ENCODE data around the gene RPS15. TPM values are rescaled to one million over a fixed set of nuclear protein-coding genes. Genes with fewer than 3 reads are reported as not detected.

Gene RPS15
- total and polyA plus RNA-seq, 2 of the 13 experiments (the other 11 are each of a cell fraction or from before 2014, with no cell fraction given) = 695 to 1,411 TPM

DNA sequence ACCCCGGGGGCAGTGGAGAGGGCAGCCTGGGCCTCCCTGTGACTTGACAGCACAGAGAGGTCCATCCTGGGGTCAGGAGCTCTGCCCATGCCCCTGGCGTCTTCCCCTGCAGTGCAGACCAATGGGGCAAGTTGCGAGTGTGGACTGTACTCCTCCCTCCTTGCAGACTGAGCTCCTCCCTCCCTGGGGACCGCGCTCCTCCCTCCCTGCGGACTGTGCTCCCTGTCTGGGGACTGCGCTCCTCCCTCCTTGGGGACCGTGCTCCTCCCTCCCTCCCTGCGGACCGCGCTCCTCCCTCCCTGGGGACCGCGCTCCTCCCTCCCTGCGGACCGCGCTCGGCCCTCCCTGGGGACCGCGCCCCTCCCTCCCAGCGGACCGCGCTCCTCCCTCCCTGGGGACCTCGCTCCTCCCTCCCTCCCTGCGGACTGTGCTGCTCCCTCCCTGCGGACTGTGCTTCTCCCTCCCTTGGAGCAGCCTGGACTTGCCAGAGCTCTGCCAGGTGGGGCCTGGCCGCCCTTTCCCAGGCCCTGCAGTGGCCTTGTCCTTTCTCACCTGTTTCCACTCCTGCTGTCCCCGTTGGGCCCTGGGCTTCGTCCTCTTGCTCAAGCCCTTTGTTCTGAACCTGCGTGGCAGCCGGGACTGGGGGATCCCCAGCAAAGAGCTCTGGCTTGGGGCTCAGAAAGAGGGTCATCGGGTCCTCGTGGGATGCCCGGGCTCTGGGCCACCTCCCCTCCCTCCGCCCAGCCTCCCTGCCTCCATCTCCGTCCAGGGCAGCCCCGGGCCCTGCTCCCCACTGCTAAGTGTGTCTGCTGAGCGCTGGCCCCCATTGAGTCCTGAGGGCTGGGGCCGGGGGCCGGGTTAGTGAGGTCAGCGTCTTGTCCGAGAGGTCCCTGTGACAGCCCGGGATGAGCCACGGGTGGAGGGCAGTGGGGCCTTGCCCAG lies 43.7 kb upstream of the RPS15 start (continued):
- 0 out of 2 replicates have a peak, but pooled peaks have one; percentile 20 for TF ChIP-seq SPEN (CRISPR knock-in tag; IDR thresholded peaks at IDR 0.05; ENCODE audit: low read depth)
- no peak for TF ChIP-seq TOPORS (CRISPR knock-in tag; IDR thresholded peaks at IDR 0.05)
- TF ChIP-seq SRY (CRISPR knock-in tag; IDR thresholded peaks at IDR 0.05) = no peak
- 0 out of 2 replicates have a peak, but pooled peaks have one; percentile 24 for TF ChIP-seq MYC (CRISPR knock-in tag; IDR thresholded peaks at IDR 0.05; ENCODE audit: borderline replicate concordance)
- TF ChIP-seq, protein P1, sequence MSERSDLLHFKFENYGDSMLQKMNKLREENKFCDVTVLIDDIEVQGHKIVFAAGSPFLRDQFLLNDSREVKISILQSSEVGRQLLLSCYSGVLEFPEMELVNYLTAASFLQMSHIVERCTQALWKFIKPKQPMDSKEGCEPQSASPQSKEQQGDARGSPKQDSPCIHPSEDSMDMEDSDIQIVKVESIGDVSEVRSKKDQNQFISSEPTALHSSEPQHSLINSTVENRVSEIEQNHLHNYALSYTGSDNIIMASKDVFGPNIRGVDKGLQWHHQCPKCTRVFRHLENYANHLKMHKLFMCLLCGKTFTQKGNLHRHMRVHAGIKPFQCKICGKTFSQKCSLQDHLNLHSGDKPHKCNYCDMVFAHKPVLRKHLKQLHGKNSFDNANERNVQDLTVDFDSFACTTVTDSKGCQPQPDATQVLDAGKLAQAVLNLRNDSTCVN (CRISPR knock-in tag; IDR thresholded peaks at IDR 0.05; ENCODE audit: borderline replicate concordance) = no peak
- TF ChIP-seq SNRNP70 (IDR thresholded peaks at IDR 0.05; ENCODE audit: low read depth, low read length) = no peak
- TF ChIP-seq, protein P2, sequence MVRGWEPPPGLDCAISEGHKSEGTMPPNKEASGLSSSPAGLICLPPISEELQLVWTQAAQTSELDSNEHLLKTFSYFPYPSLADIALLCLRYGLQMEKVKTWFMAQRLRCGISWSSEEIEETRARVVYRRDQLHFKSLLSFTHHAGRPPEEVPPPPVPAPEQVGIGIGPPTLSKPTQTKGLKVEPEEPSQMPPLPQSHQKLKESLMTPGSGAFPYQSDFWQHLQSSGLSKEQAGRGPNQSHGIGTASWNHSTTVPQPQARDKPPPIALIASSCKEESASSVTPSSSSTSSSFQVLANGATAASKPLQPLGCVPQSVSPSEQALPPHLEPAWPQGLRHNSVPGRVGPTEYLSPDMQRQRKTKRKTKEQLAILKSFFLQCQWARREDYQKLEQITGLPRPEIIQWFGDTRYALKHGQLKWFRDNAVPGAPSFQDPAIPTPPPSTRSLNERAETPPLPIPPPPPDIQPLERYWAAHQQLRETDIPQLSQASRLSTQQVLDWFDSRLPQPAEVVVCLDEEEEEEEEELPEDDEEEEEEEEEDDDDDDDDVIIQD (CRISPR knock-in tag; IDR thresholded peaks at IDR 0.05; ENCODE audit: low read depth) = no peak
- TF ChIP-seq ZNF816 (CRISPR knock-in tag; IDR thresholded peaks at IDR 0.05; ENCODE audit: borderline replicate concordance) = no peak
- no peak for TF ChIP-seq SRF (IDR thresholded peaks at IDR 0.05; ENCODE audit: low read depth, low read length)
- TF ChIP-seq, protein P3, sequence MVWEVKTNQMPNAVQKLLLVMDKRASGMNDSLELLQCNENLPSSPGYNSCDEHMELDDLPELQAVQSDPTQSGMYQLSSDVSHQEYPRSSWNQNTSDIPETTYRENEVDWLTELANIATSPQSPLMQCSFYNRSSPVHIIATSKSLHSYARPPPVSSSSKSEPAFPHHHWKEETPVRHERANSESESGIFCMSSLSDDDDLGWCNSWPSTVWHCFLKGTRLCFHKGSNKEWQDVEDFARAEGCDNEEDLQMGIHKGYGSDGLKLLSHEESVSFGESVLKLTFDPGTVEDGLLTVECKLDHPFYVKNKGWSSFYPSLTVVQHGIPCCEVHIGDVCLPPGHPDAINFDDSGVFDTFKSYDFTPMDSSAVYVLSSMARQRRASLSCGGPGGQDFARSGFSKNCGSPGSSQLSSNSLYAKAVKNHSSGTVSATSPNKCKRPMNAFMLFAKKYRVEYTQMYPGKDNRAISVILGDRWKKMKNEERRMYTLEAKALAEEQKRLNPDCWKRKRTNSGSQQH (CRISPR knock-in tag; IDR thresholded peaks at IDR 0.05; ENCODE audit: low read depth) = no peak
- TF ChIP-seq TCF7 (IDR thresholded peaks at IDR 0.05; ENCODE audit: low read depth) = no peak
- TF ChIP-seq ZNF484 (CRISPR knock-in tag; IDR thresholded peaks at IDR 0.05; ENCODE audit: borderline replicate concordance, low read depth) = no peak
- no peak for TF ChIP-seq REXO4 (CRISPR knock-in tag; IDR thresholded peaks at IDR 0.05; ENCODE audit: borderline replicate concordance)
- no peak for TF ChIP-seq TGIF2 (CRISPR knock-in tag; IDR thresholded peaks at IDR 0.05)
- TF ChIP-seq ATF1 (CRISPR knock-in tag; IDR thresholded peaks at IDR 0.05) = no peak
- no peak for TF ChIP-seq ZNF207 (IDR thresholded peaks at IDR 0.05; ENCODE audit: borderline replicate concordance)
- TF ChIP-seq, protein P4, sequence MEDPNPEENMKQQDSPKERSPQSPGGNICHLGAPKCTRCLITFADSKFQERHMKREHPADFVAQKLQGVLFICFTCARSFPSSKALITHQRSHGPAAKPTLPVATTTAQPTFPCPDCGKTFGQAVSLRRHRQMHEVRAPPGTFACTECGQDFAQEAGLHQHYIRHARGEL (CRISPR knock-in tag; IDR thresholded peaks at IDR 0.05) = no peak
- no peak for TF ChIP-seq HDAC1 (CRISPR knock-in tag; IDR thresholded peaks at IDR 0.05)
- TF ChIP-seq POLR2AphosphoS2 (IDR thresholded peaks at IDR 0.05; ENCODE audit: low read depth, low read length) = no peak
- no peak for TF ChIP-seq NONO (IDR thresholded peaks at IDR 0.05)
- TF ChIP-seq NONO (CRISPR knock-in tag; conservative IDR thresholded peaks at IDR 0.05) = no peak; the same call in 1 of the 2 replicates
- peak; percentile 81 for TF ChIP-seq AGO2 (optimal IDR thresholded peaks at IDR 0.05; ENCODE audit: low read depth, low read length)
- TF ChIP-seq NFE2 (CRISPR knock-in tag; IDR thresholded peaks at IDR 0.05) = no peak
- no peak for TF ChIP-seq ZNF761 (CRISPR knock-in tag; conservative IDR thresholded peaks at IDR 0.05)
- no peak for TF ChIP-seq ZNF713 (CRISPR knock-in tag; IDR thresholded peaks at IDR 0.05)
- no peak for TF ChIP-seq MTF1 (CRISPR knock-in tag; IDR thresholded peaks at IDR 0.05)
